Gastrocnemius medialis (tissue), 4 donors: ENCODE results near the gene HIVEP3. TPM values are rescaled to one million over a fixed set of nuclear protein-coding genes. Genes with fewer than 3 reads are reported as not detected.

Experiments
- ATAC-seq, 2 donors: fragments of 150-250 bp; one replicate each; pipeline ENCODE4 v1.9.1; 2016
- DNase-seq, 2 donors: peaks; one replicate each; pipeline ENCODE4 v3.0.0-alpha.2; 2019
- H3K27ac ChIP-seq, 4 donors: fragments of 200-600 bp; sonication (generic); 1 replicate in 1 of 4; 2 replicates in 3 of 4; pipeline ENCODE4 v1.5.1; 2016 to 2018; ENCODE audit warnings: mild to moderate bottlenecking in 2 of 4, moderate library complexity in 1 of 4
- H3K27me3 ChIP-seq, 3 donors: fragments of 200-600 bp; sonication (generic) in 2 of 3; 1 replicate in 1 of 3; 2 replicates in 2 of 3; pipeline versions ENCODE4 v1.5.1 to v1.6.0; 2016 to 2019; ENCODE audit warnings: mild to moderate bottlenecking in 1 of 3, moderate library complexity in 1 of 3
- H3K36me3 ChIP-seq, 2 donors: fragments of 200-600 bp; sonication (generic) in 1 of 2; one replicate each; pipeline ENCODE4 v1.5.1; 2017 to 2018
- H3K4me1 ChIP-seq, 2 donors: fragments of 200-600 bp; sonication (generic) in 1 of 2; one replicate each; pipeline ENCODE4 v1.5.1; 2016 to 2017; ENCODE audit warnings: mild to moderate bottlenecking in 2 of 2
- H3K4me3 ChIP-seq, 4 donors: fragments of 200-600 bp; sonication (generic) in 3 of 4; 1 replicate in 1 of 4; 2 replicates in 3 of 4; pipeline ENCODE4 v1.5.1; 2016 to 2019; ENCODE audit warnings: mild to moderate bottlenecking in 2 of 4
- H3K9me3 ChIP-seq, 3 donors: fragments of 200-600 bp; sonication (generic) in 2 of 3; 1 replicate in 1 of 3; 2 replicates in 2 of 3; pipeline ENCODE4 v1.5.1; 2016 to 2019
- CTCF ChIP-seq, 5 experiments: fragments of 450-650 bp in 3 of 5; fragments of 200-600 bp in 2 of 5; sonication (generic) in 2 of 5; IDR thresholded peaks in 4 of 5; conservative IDR thresholded peaks in 1 of 5; 1 replicate in 4 of 5; 2 replicates in 1 of 5; pipeline ENCODE4 v1.5.1; 2016 to 2019; ENCODE audit warnings: antibody characterized with exemption in 5 of 5, mild to moderate bottlenecking in 3 of 5, moderate library complexity in 3 of 5
- POLR2A ChIP-seq, 2 donors: fragments of 450-650 bp; IDR thresholded peaks; one replicate each; pipeline ENCODE4 v1.6.1; 2017; ENCODE audit warnings: antibody characterized with exemption in 2 of 2, mild to moderate bottlenecking in 2 of 2, moderate library complexity in 2 of 2
- in situ Hi-C, 4 donors: fragments of 200-750 bp; cut with MboI; loops; one replicate each; pipeline versions ENCODE4 v1.15.0 to v1.8.0; 2017; ENCODE audit warnings: low sequenced_read_pairs in 4 of 4
- intact Hi-C: fragments of 100-400 bp; cut with DNase I; formaldehyde crosslinking; loops from one replicate; pipeline ENCODE4 v1.15.1; 2023; ENCODE audit warnings: low total_unique reads
- total RNA-seq, 4 donors: library from RNA; depleted of rRNA; stranded (reverse); fragments of >200 nt; gene quantifications; one replicate each; pipeline versions ENCODE4 v1.1.0 to v1.2.3, GENCODE V29; 2016

The HIVEP3 gene
- total RNA-seq, 4 donors from 2014 or later = 0.80 to 1.8 (median 1.3) TPM

- Histone ChIP-seq H3K4me3 (no peak overlapping the region), H3K9me3 (no peaks in the 10 kb centered on the region), H3K27ac (no peak overlapping the region), H3K4me1 (no peaks in the 10 kb centered on the region), H3K27me3 (no peaks in the 10 kb centered on the region), H3K36me3 (no peaks in the 10 kb centered on the region)
- intact Hi-C loops = no loop called here
- no peak for DNase-seq
- TF ChIP-seq CTCF (IDR thresholded peaks at IDR 0.05 in 4 of 5, conservative IDR thresholded peaks at IDR 0.05 in 1 of 5) (no peak), POLR2A (IDR thresholded peaks at IDR 0.05) (no peak)
- ATAC-seq = no peak
- in situ Hi-C loops = no loop called here
Observed at GRCh38 chr1:41611932-41612450, 306.7 kb downstream of the HIVEP3 start.

DNA sequence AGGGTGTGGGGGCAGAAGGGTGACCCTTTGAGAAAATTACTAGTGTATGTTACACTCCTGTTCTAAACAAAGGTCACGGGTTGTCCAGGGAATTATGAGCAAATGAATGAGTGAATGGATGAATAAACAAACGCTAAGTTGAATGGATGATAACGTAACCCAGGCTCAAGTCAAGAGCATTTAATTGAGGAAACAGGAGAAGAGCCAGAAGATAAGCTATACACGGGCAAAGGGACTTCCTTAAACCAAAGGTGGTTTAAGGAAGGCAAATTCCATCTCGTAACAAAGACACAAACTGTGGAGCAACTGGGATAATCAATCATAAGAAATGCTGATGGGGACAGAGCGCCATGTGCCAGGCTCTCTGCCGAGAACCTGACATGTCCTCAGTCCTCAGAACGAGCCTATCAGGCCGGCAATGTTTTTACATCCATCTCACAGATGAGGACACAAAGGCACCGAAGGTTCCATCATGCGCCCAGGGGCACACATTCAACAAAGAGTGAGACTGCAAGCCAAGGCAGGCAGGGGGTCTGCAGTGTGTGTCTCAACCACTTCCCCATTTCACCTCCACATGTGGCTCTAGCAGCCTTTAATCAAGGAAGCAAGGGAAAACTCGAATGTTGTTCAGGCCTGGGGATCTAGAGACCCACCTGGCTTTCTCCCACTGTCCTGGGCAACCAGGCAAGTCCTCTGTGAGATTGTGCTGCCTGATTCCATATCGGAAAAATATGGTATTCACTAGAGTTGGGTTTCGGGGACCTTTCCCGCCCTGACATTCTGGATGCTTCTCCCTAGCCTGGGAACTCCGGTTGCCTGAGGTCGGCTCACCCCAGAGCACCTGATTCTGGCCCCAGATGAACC is 307.4 kb downstream of the HIVEP3 start:
- H3K27me3 ChIP-seq = no peaks in the 10 kb centered on the region
- no peaks in the 10 kb centered on the region for H3K36me3 ChIP-seq
- H3K4me1 ChIP-seq = no peaks in the 10 kb centered on the region
- intact Hi-C loops = no loop called here
- H3K4me3 ChIP-seq = no peak overlapping the region
- in situ Hi-C loops = no loop called here
- no peaks in the 10 kb centered on the region for H3K9me3 ChIP-seq
- no peak overlapping the region for H3K27ac ChIP-seq
- no peak for TF ChIP-seq CTCF (IDR thresholded peaks at IDR 0.05 in 4 of 5, conservative IDR thresholded peaks at IDR 0.05 in 1 of 5)
- TF ChIP-seq POLR2A (IDR thresholded peaks at IDR 0.05) = no peak
- ATAC-seq (no peak), DNase-seq (no peak)

GRCh38 chr1:41610361-41610760 is 308.4 kb downstream of the HIVEP3 start:
- H3K27me3 ChIP-seq = no peaks in the 10 kb centered on the region
- ATAC-seq = no peak
- intact Hi-C loops = no loop called here

GRCh38 chr1:41609166-41609883 is 309.4 kb downstream of the HIVEP3 start:
- in situ Hi-C loops (no loop called here), intact Hi-C loops (no loop called here)
- no peaks in the 10 kb centered on the region for H3K36me3 ChIP-seq
- H3K27ac ChIP-seq = no peak overlapping the region
- DNase-seq (no peak), ATAC-seq (no peak)
- no peak overlapping the region for H3K4me3 ChIP-seq
- no peaks in the 10 kb centered on the region for H3K27me3 ChIP-seq
- H3K9me3 ChIP-seq = no peaks in the 10 kb centered on the region
- TF ChIP-seq POLR2A (IDR thresholded peaks at IDR 0.05) = no peak
- TF ChIP-seq CTCF (IDR thresholded peaks at IDR 0.05 in 4 of 5, conservative IDR thresholded peaks at IDR 0.05 in 1 of 5) = no peak
- no peaks in the 10 kb centered on the region for H3K4me1 ChIP-seq

More at GRCh38 chr1:41610361-41610760, 308.4 kb downstream of the HIVEP3 start:
- Histone ChIP-seq H3K9me3 (no peaks in the 10 kb centered on the region), H3K4me1 (no peaks in the 10 kb centered on the region), H3K4me3 (no peak overlapping the region), H3K27ac (no peak overlapping the region), H3K36me3 (no peaks in the 10 kb centered on the region)
- TF ChIP-seq CTCF (IDR thresholded peaks at IDR 0.05 in 4 of 5, conservative IDR thresholded peaks at IDR 0.05 in 1 of 5) = no peak
- in situ Hi-C loops = no loop called here
- no peak for DNase-seq
